Activated T-cell treated with anti-CD3 and anti-CD28 coated beads, Interleukin-2, amount 50 U/mL, for 4 hours (primary cell): ENCODE results near the gene DPYSL3. TPM values are rescaled to one million over a fixed set of nuclear protein-coding genes. Genes with fewer than 3 reads are reported as not detected.

Experiments used
- ATAC-seq, 2 donors: fragments of 200-7000 bp; cut with Tn5 transposase; one replicate each; pipeline ENCODE4 v1.10.0; 2021
- DNase-seq: peaks from one replicate; pipeline ENCODE4 v3.0.0-alpha.2; 2020
- H3K27me3 Mint-ChIP-seq: one replicate; pipeline ENCODE4 v1.8.0; 2021; ENCODE audit warnings: low read depth, mixed read lengths
- H3K36me3 Mint-ChIP-seq: one replicate; pipeline ENCODE4 v1.8.0; 2022; ENCODE audit warnings: mixed read lengths; ENCODE audit not compliant: insufficient read depth
- H3K4me1 Mint-ChIP-seq: one replicate; pipeline ENCODE4 v1.8.0; 2021; ENCODE audit warnings: low read depth, mixed read lengths
- H3K4me3 Mint-ChIP-seq: one replicate; pipeline ENCODE4 v1.8.0; 2021; ENCODE audit warnings: mild to moderate bottlenecking, moderate library complexity, mixed read lengths
- H3K9me3 Mint-ChIP-seq: one replicate; pipeline ENCODE4 v1.8.0; 2021; ENCODE audit warnings: mixed read lengths
- total RNA-seq, 3 donors: library from RNA; stranded (reverse); gene quantifications; one replicate each; pipeline ENCODE4 v1.2.1, GENCODE V29; 2021

Gene DPYSL3
- total RNA-seq, 3 donors from 2014 or later, result 0.21 to 0.40 (median 0.30) TPM

- no peaks in the 10 kb centered on the region for H3K4me1 Mint-ChIP-seq
- H3K36me3 Mint-ChIP-seq, result no peaks in the 10 kb centered on the region
- no peaks in the 10 kb centered on the region for H3K9me3 Mint-ChIP-seq
- H3K4me3 Mint-ChIP-seq, result no peak overlapping the region
- peaks cover 4% of the 10 kb centered on the region for H3K27me3 Mint-ChIP-seq
- DNase-seq (no peak), ATAC-seq (no peak)
Observed at GRCh38 chr5:147400881-147401280, 109.0 kb downstream of the DPYSL3 start.

GRCh38 chr5:147400126-147400809 lies 109.6 kb downstream of the DPYSL3 start:
- ATAC-seq (no peak), DNase-seq (no peak)
- Mint-ChIP-seq H3K27me3 (peaks cover 4% of the 10 kb centered on the region), H3K36me3 (no peaks in the 10 kb centered on the region), H3K9me3 (no peaks in the 10 kb centered on the region), H3K4me1 (no peaks in the 10 kb centered on the region), H3K4me3 (no peak overlapping the region)

GRCh38 chr5:147398860-147399259 lies 111.0 kb downstream of the DPYSL3 start:
- Mint-ChIP-seq H3K9me3 (no peaks in the 10 kb centered on the region), H3K4me1 (no peaks in the 10 kb centered on the region), H3K4me3 (no peak overlapping the region), H3K36me3 (no peaks in the 10 kb centered on the region), H3K27me3 (no peaks in the 10 kb centered on the region)
- ATAC-seq (no peak), DNase-seq (no peak)

- Mint-ChIP-seq H3K4me3 (no peak overlapping the region), H3K36me3 (no peaks in the 10 kb centered on the region), H3K9me3 (no peaks in the 10 kb centered on the region), H3K4me1 (no peaks in the 10 kb centered on the region), H3K27me3 (no peaks in the 10 kb centered on the region)
- no peak for DNase-seq
- ATAC-seq, result no peak
Observed at GRCh38 chr5:147397616-147398015, 112.3 kb downstream of the DPYSL3 start.

- ATAC-seq, result no peak
- Mint-ChIP-seq H3K27me3 (no peaks in the 10 kb centered on the region), H3K9me3 (no peaks in the 10 kb centered on the region), H3K4me1 (no peaks in the 10 kb centered on the region), H3K36me3 (no peaks in the 10 kb centered on the region), H3K4me3 (no peak overlapping the region)
- no peak for DNase-seq
Observed at GRCh38 chr5:147396070-147396823, 113.6 kb downstream of the DPYSL3 start.

- ATAC-seq (no peak), DNase-seq (no peak)
- H3K36me3 Mint-ChIP-seq, result no peaks in the 10 kb centered on the region
- no peaks in the 10 kb centered on the region for H3K9me3 Mint-ChIP-seq
- peaks cover 4% of the 10 kb centered on the region for H3K27me3 Mint-ChIP-seq
- no peak overlapping the region for H3K4me3 Mint-ChIP-seq
- H3K4me1 Mint-ChIP-seq, result no peaks in the 10 kb centered on the region
Observed at GRCh38 chr5:147393874-147394672, 115.8 kb downstream of the DPYSL3 start.

- Mint-ChIP-seq H3K4me1 (no peaks in the 10 kb centered on the region), H3K36me3 (no peaks in the 10 kb centered on the region), H3K9me3 (no peaks in the 10 kb centered on the region), H3K27me3 (peaks cover 4% of the 10 kb centered on the region), H3K4me3 (no peak overlapping the region)
- DNase-seq (no peak), ATAC-seq (no peak)
Observed at GRCh38 chr5:147391781-147392180, 118.1 kb downstream of the DPYSL3 start.

- H3K36me3 Mint-ChIP-seq, result no peaks in the 10 kb centered on the region
- no peaks in the 10 kb centered on the region for H3K9me3 Mint-ChIP-seq
- H3K4me1 Mint-ChIP-seq, result no peaks in the 10 kb centered on the region
- peaks cover 4% of the 10 kb centered on the region for H3K27me3 Mint-ChIP-seq
- no peak for DNase-seq
- H3K4me3 Mint-ChIP-seq, result no peak overlapping the region
- ATAC-seq, result no peak
Observed at GRCh38 chr5:147390654-147391225, 119.1 kb downstream of the DPYSL3 start.

- H3K4me3 Mint-ChIP-seq, result no peak overlapping the region
- no peaks in the 10 kb centered on the region for H3K36me3 Mint-ChIP-seq
- no peaks in the 10 kb centered on the region for H3K4me1 Mint-ChIP-seq
- ATAC-seq (no peak), DNase-seq (no peak)
- no peaks in the 10 kb centered on the region for H3K9me3 Mint-ChIP-seq
- H3K27me3 Mint-ChIP-seq, result peaks cover 4% of the 10 kb centered on the region
Observed at GRCh38 chr5:147388184-147389108, 121.4 kb downstream of the DPYSL3 start.

GRCh38 chr5:147387109-147387508 lies 122.8 kb downstream of the DPYSL3 start:
- H3K27me3 Mint-ChIP-seq, result peaks cover 4% of the 10 kb centered on the region
- no peak for ATAC-seq
- H3K9me3 Mint-ChIP-seq, result no peaks in the 10 kb centered on the region
- H3K4me3 Mint-ChIP-seq, result no peak overlapping the region
- H3K36me3 Mint-ChIP-seq, result no peaks in the 10 kb centered on the region
- H3K4me1 Mint-ChIP-seq, result no peaks in the 10 kb centered on the region
- no peak for DNase-seq

GRCh38 chr5:147384346-147385193 lies 125.3 kb downstream of the DPYSL3 start:
- no peak overlapping the region for H3K4me3 Mint-ChIP-seq
- no peak for ATAC-seq

GRCh38 chr5:147382776-147383175 lies 127.1 kb downstream of the DPYSL3 start:
- DNase-seq (no peak), ATAC-seq (no peak)
- Mint-ChIP-seq H3K36me3 (no peaks in the 10 kb centered on the region), H3K27me3 (no peaks in the 10 kb centered on the region), H3K4me1 (no peaks in the 10 kb centered on the region), H3K4me3 (no peak overlapping the region), H3K9me3 (no peaks in the 10 kb centered on the region)

More at GRCh38 chr5:147384346-147385193, 125.3 kb downstream of the DPYSL3 start:
- Mint-ChIP-seq H3K36me3 (no peaks in the 10 kb centered on the region), H3K4me1 (no peaks in the 10 kb centered on the region), H3K9me3 (no peaks in the 10 kb centered on the region), H3K27me3 (no peaks in the 10 kb centered on the region)
- no peak for DNase-seq

GRCh38 chr5:147381555-147381954 lies 128.3 kb downstream of the DPYSL3 start:
- no peaks in the 10 kb centered on the region for H3K9me3 Mint-ChIP-seq
- H3K36me3 Mint-ChIP-seq, result no peaks in the 10 kb centered on the region
- ATAC-seq, result no peak
- no peaks in the 10 kb centered on the region for H3K4me1 Mint-ChIP-seq
- no peak overlapping the region for H3K4me3 Mint-ChIP-seq
- DNase-seq, result no peak
- H3K27me3 Mint-ChIP-seq, result no peaks in the 10 kb centered on the region
